ENCODE results near the gene ACSBG1. TPM values are rescaled to one million over a fixed set of nuclear protein-coding genes. Genes with fewer than 3 reads are reported as not detected.

ACSBG1 gene
- total RNA-seq, 3 donors from 2014 or later, result 1.9 to 2.0 TPM; not detected in 1

- Histone ChIP-seq H3K27me3 (peaks cover 0 to 10% of the 10 kb centered on the region in 2 donors), H3K36me3 (no peaks in the 10 kb centered on the region), H3K4me1 (no peaks in the 10 kb centered on the region), H3K27ac (no peak overlapping the region), H3K4me3 (no peak overlapping the region), H3K9me3 (no peaks in the 10 kb centered on the region)
- TF ChIP-seq POLR2AphosphoS5 (IDR thresholded peaks at IDR 0.05) (no peak), CTCF (IDR thresholded peaks at IDR 0.05) (no peak), POLR2A (IDR thresholded peaks at IDR 0.05) (no peak)
- intact Hi-C loops (cut with DNase I; ENCODE audit: low total_unique reads), result loop anchor here (10.0 kb wide), 1 partner anchor 112 kb away; no protein-coding TSS in a partner anchor
- DNase-seq (ENCODE audit: low spot score in 2 of 2), result peak in 1 of 2 donors; percentile 31
These were observed 2.8 kb upstream of the ACSBG1 start for GRCh38 chr15:78237146-78237545.

GRCh38 chr15:78236491-78236890, 2.1 kb upstream of the ACSBG1 start:
- no peak for TF ChIP-seq POLR2AphosphoS5 (IDR thresholded peaks at IDR 0.05)
- TF ChIP-seq CTCF (IDR thresholded peaks at IDR 0.05), result no peak
- TF ChIP-seq POLR2A (IDR thresholded peaks at IDR 0.05), result no peak
- intact Hi-C loops (cut with DNase I; ENCODE audit: low total_unique reads), result loop anchor here (10.0 kb wide), 1 partner anchor 112 kb away; no protein-coding TSS in a partner anchor
- Histone ChIP-seq H3K36me3 (no peaks in the 10 kb centered on the region), H3K27me3 (peaks cover 0 to 10% of the 10 kb centered on the region in 2 donors), H3K4me1 (no peaks in the 10 kb centered on the region), H3K4me3 (no peak overlapping the region), H3K27ac (no peak overlapping the region), H3K9me3 (no peaks in the 10 kb centered on the region)
- DNase-seq (ENCODE audit: low spot score in 2 of 2), result peak in 1 of 2 donors; percentile 24

GRCh38 chr15:78233496-78233895, 869 bp downstream of the ACSBG1 start:
- DNase-seq (ENCODE audit: low spot score in 2 of 2), result no peak
- TF ChIP-seq POLR2AphosphoS5 (IDR thresholded peaks at IDR 0.05) (no peak), CTCF (IDR thresholded peaks at IDR 0.05) (no peak), POLR2A (IDR thresholded peaks at IDR 0.05) (no peak)
- Histone ChIP-seq H3K4me3 (no peak overlapping the region), H3K4me1 (no peaks in the 10 kb centered on the region), H3K36me3 (no peaks in the 10 kb centered on the region), H3K27ac (no peak overlapping the region), H3K9me3 (no peaks in the 10 kb centered on the region), H3K27me3 (peaks cover 0 to 10% of the 10 kb centered on the region in 2 donors)
- intact Hi-C loops (cut with DNase I; ENCODE audit: low total_unique reads), result loop anchor here (10.0 kb wide), 1 partner anchor 109 kb away; no protein-coding TSS in a partner anchor

GRCh38 chr15:78232951-78233350, 1.4 kb downstream of the ACSBG1 start:
- H3K27ac ChIP-seq, result no peak overlapping the region
- DNase-seq (ENCODE audit: low spot score in 2 of 2), result no peak
- peaks cover 0 to 10% of the 10 kb centered on the region in 2 donors for H3K27me3 ChIP-seq
- no peaks in the 10 kb centered on the region for H3K4me1 ChIP-seq
- no peaks in the 10 kb centered on the region for H3K36me3 ChIP-seq
- intact Hi-C loops (cut with DNase I; ENCODE audit: low total_unique reads), result loop anchor here (10.0 kb wide), 1 partner anchor 108 kb away; no protein-coding TSS in a partner anchor
- TF ChIP-seq CTCF (IDR thresholded peaks at IDR 0.05) (no peak), POLR2A (IDR thresholded peaks at IDR 0.05) (no peak), POLR2AphosphoS5 (IDR thresholded peaks at IDR 0.05) (no peak)
- no peak overlapping the region for H3K4me3 ChIP-seq
- no peaks in the 10 kb centered on the region for H3K9me3 ChIP-seq

GRCh38 chr15:78229431-78230406, 4.6 kb downstream of the ACSBG1 start:
- Histone ChIP-seq H3K4me1 (no peaks in the 10 kb centered on the region), H3K36me3 (no peaks in the 10 kb centered on the region), H3K9me3 (no peaks in the 10 kb centered on the region), H3K27ac (no peak overlapping the region), H3K4me3 (no peak overlapping the region), H3K27me3 (peaks cover 0 to 9% of the 10 kb centered on the region in 2 donors)
- no peak for TF ChIP-seq CTCF (IDR thresholded peaks at IDR 0.05)
- TF ChIP-seq POLR2A (IDR thresholded peaks at IDR 0.05), result no peak
- no peak for TF ChIP-seq POLR2AphosphoS5 (IDR thresholded peaks at IDR 0.05)
- no peak for DNase-seq (ENCODE audit: low spot score in 2 of 2)
- intact Hi-C loops (cut with DNase I; ENCODE audit: low total_unique reads), result loop anchor here (10.0 kb wide), 1 partner anchor 105 kb away; no protein-coding TSS in a partner anchor

Data from breast epithelium (tissue), 4 donors.